GM19193 (cell line): ENCODE data around the gene GPR32.
"Not testable (repeated sequence)": the region's sequence is repeated elsewhere in the genome, so short reads cannot be mapped to it uniquely, and the experiment has no call there.

Experiments used
- POLR2A ChIP-seq: IDR thresholded peaks from 4 replicates; pipeline ENCODE4 v1.6.1; 2011; ENCODE audit not compliant: insufficient read depth, insufficient read length; ENCODE audit errors: extremely low read depth

Gene GPR32, protein sequence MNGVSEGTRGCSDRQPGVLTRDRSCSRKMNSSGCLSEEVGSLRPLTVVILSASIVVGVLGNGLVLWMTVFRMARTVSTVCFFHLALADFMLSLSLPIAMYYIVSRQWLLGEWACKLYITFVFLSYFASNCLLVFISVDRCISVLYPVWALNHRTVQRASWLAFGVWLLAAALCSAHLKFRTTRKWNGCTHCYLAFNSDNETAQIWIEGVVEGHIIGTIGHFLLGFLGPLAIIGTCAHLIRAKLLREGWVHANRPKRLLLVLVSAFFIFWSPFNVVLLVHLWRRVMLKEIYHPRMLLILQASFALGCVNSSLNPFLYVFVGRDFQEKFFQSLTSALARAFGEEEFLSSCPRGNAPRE

GRCh38 chr19:50770164-50770563 lies at the start of gene GPR32:
TSS of gene GPR32 (plus strand) at chr19:50770464. CDS start at chr19:50770601, 137 bp downstream.
- not testable (repeated sequence) for TF ChIP-seq POLR2A

GRCh38 chr19:50720921-50721381 lies 49.3 kb upstream of the GPR32 start:
- no peak for TF ChIP-seq POLR2A

- TF ChIP-seq POLR2A = no peak
Observed at GRCh38 chr19:50721441-50722137, 48.7 kb upstream of the GPR32 start.

DNA sequence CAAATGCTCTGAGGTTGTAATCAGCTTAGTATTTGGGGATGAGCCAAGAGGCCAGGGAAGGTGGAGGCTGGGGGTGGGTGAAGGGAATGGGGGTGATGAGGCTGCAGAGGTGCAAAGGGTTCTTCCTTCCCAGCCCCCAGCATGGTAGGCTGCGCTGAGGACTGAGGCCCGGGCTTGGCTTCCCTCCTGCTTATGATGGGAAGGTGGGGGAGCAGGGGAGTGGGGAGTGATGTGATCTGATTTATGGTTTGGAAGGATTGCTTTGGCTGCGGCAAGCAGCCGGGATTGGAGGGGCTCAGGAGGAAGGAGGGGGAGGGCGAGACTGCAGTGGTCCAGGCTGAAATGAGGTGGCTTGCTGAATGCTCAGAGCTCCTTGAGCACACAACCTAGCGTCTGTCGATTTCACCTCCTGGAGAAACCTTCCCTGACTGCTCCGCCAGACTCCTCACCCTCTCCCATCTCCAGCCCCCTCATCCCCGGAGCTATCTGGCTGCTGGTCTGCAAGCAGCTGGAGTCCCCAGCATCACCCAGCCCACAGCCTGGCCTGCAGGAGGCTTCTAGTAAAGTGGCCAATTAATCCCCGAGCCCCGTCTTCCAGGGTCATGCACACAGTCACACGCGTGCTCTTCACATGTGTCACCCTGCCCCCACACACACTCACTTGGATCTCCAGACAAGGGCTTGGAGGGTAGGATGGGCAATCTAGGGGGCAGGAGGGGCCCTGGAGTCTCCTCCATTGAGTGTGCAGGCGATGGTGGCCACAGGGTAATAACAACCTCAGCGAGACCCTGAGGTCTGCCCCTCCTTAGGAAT lies 47.9 kb upstream of the GPR32 start:
- TF ChIP-seq POLR2A = no peak

GRCh38 chr19:50723069-50723468 lies 47.2 kb upstream of the GPR32 start, which contains the start of gene CLEC11A:
TSS of gene CLEC11A (plus strand) at chr19:50723364. CDS start at chr19:50723526, 162 bp downstream.
- no peak for TF ChIP-seq POLR2A

- no peak for TF ChIP-seq POLR2A
Observed at GRCh38 chr19:50723735-50724521, 46.3 kb upstream of the GPR32 start.

GRCh38 chr19:50724522-50725217 lies 45.6 kb upstream of the GPR32 start:
- TF ChIP-seq POLR2A = peak; percentile 68

DNA sequence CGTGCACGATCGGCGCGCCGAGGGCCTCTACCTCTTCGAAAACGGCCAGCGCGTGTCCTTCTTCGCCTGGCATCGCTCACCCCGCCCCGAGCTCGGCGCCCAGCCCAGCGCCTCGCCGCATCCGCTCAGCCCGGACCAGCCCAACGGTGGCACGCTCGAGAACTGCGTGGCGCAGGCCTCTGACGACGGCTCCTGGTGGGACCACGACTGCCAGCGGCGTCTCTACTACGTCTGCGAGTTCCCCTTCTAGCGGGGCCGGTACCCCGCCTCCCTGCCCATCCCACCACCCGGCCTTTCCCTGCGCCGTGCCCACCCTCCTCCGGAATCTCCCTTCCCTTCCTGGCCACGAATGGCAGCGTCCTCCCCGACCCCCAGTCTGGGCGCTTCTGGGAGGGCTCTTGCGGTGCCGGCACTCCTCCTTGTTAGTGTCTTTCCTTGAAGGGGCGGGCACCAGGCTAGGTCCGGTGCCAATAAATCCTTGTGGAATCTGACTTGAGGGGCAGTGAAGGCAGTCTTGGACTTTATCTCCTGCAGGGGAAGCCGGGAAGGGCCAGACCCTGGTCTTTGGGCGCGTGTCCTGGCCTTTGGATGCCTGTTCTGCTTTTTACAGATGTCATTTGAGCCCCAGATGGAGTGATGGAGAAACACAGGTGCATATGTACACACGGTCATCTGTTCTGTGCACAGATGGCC lies 44.9 kb upstream of the GPR32 start:
- TF ChIP-seq POLR2A = no peak

DNA sequence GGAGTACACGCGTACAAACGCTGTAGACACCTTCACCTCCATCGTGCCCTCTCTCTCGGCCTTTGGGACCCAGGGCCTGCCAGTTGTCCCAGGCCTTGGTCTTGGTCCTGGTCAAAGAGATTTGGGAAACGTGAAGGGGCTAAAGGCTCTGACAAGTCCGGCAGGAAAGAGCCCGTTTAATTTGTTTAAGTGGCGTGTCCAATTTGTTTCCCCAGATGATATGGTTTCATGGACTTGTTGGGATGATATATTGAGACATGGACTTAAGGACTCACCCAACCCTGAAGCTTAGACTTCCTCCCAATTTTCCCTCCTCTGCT lies 44.4 kb upstream of the GPR32 start:
- TF ChIP-seq POLR2A = no peak

- TF ChIP-seq POLR2A = no peak
Observed at GRCh38 chr19:50728084-50728737, 42.1 kb upstream of the GPR32 start.

GRCh38 chr19:50729894-50730293 lies 40.4 kb upstream of the GPR32 start:
- TF ChIP-seq POLR2A = no peak

- TF ChIP-seq POLR2A = no peak
Observed at GRCh38 chr19:50735869-50736268, 34.4 kb upstream of the GPR32 start.

GRCh38 chr19:50736338-50736737 lies 33.9 kb upstream of the GPR32 start:
- no peak for TF ChIP-seq POLR2A
